ENCODE measurements around the gene C3orf18. TPM values are rescaled to one million over a fixed set of nuclear protein-coding genes. Genes with fewer than 3 reads are reported as not detected.

Gene C3orf18
- total and polyA plus RNA-seq, 2 experiments from 2014 or later, result 2.4 to 7.7 TPM

- no peaks in the 10 kb centered on the region for H4K20me1 ChIP-seq (replicated peaks; ENCODE audit: insufficient read depth)
- no peak for DNase-seq (ENCODE audit: low spot score)
- H3K4me2 ChIP-seq, result no peak overlapping the region
- peaks cover 22% of the 10 kb centered on the region for H3K27me3 ChIP-seq (ENCODE audit: insufficient read depth)
- H3K9me2 ChIP-seq (ENCODE audit: insufficient read depth), result no peaks in the 10 kb centered on the region
- peak overlapping the region; percentile 47; the same call in 1 of the 2 replicates for H2AFZ ChIP-seq
- TF ChIP-seq REST (IDR thresholded peaks at IDR 0.05; ENCODE audit: unreplicated experiment) (no peak), CTCF (conservative IDR thresholded peaks at IDR 0.05; ENCODE audit: low read depth in 2 of 2) (no peak), ZNF331 (CRISPR knock-in tag; IDR thresholded peaks at IDR 0.05; ENCODE audit: low read depth) (no peak), NANOG (IDR thresholded peaks at IDR 0.05; ENCODE audit: borderline replicate concordance) (no peak), ZNF114 (CRISPR knock-in tag; IDR thresholded peaks at IDR 0.05) (no peak), ETS1 (IDR thresholded peaks at IDR 0.05) (no peak), EZH2 (IDR thresholded peaks at IDR 0.05; ENCODE audit: low read depth, unreplicated experiment) (no peak), EZH2phosphoT487 (IDR thresholded peaks at IDR 0.05; ENCODE audit: unreplicated experiment) (no peak), STAT1 (IDR thresholded peaks at IDR 0.05; ENCODE audit: unreplicated experiment) (no peak), CREB1 (CRISPR knock-in tag; IDR thresholded peaks at IDR 0.05; ENCODE audit: low read depth) (no peak), POLR2AphosphoS5 (IDR thresholded peaks at IDR 0.05; ENCODE audit: low read depth) (no peak), JUNB (IDR thresholded peaks at IDR 0.05; ENCODE audit: unreplicated experiment) (no peak), ZNF462 (CRISPR knock-in tag; IDR thresholded peaks at IDR 0.05) (no peak)
- no peaks in the 10 kb centered on the region for H3K36me3 ChIP-seq (ENCODE audit: insufficient read depth)
- peak; percentile 8; the same call in 2 of the 3 replicates for ATAC-seq
- no peak overlapping the region for H3K4me3 ChIP-seq
- H3K27ac ChIP-seq (ENCODE audit: low read depth), result no peak overlapping the region
- H3F3A ChIP-seq (replicated peaks; ENCODE audit: low read depth), result no peaks in the 10 kb centered on the region
- peaks cover 3% of the 10 kb centered on the region; the same call in 2 of the 3 replicates for H3K9me3 Mint-ChIP-seq
- H3K27ac Mint-ChIP-seq, result no peak overlapping the region
- peaks cover 23% of the 10 kb centered on the region for H3K4me1 ChIP-seq (ENCODE audit: insufficient read depth)
- peaks cover 34% of the 10 kb centered on the region for H3K27me3 Mint-ChIP-seq (ENCODE audit: insufficient read depth, low read depth, poor library complexity)
- peaks cover 43% of the 10 kb centered on the region for H3K4me1 Mint-ChIP-seq
- H3K79me2 ChIP-seq (replicated peaks; ENCODE audit: insufficient read depth), result no peaks in the 10 kb centered on the region
- H3K4me3 Mint-ChIP-seq, result no peak overlapping the region
- H3K36me3 Mint-ChIP-seq (ENCODE audit: low read depth), result no peaks in the 10 kb centered on the region; the same call in 2 of the 3 replicates
Measured at GRCh38 chr3:50533807-50534461, 33.6 kb downstream of the C3orf18 start.

Data from GM23338 (cell line).